GM12892 (cell line): ENCODE measurements around the gene CENPS.

Experiments
- POLR2A ChIP-seq: IDR thresholded peaks from 2 replicates; pipeline ENCODE4 v1.6.1; 2011; ENCODE audit warnings: low read depth, low read length, control low read depth
- TAF1 ChIP-seq: IDR thresholded peaks from 2 replicates; pipeline ENCODE4 v1.6.1; 2011; ENCODE audit warnings: low read depth, mild to moderate bottlenecking, control low read depth, low read length, borderline replicate concordance

DNA sequence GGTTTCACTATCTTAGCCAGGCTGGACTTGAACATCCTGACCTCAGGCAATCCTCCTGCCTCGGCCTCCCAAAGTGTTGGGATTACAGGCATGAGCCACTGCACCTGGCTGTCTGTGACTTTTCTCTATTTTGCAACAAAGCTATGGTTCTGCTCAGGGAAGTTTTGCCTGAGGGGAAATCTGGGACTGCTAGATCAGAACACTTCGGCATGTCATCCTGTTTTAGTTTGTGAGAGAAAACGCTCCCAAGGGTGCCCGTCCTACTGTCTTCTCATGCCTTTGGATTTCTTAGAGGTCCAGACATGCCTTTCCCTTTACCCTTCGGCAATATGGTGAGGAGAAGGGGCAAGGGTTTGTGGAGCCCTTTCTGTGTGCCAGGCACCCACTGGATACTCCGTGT, 14.0 kb downstream of the CENPS start:
- TF ChIP-seq POLR2A (no peak), TAF1 (no peak)
